GM18499 (cell line): ENCODE results near the gene PIEZO2.
"Not testable (repeated sequence)": the region's sequence is repeated elsewhere in the genome, so short reads cannot be mapped to it uniquely, and the experiment has no call there.

Experiments
- ATAC-seq: cut with Tn5 transposase; IDR thresholded peaks from one replicate; pipeline ENCODE4 v1.9.1; 2021; ENCODE audit warnings: moderate number of reproducible peaks; ENCODE audit not compliant: insufficient read depth, unreplicated experiment

Gene PIEZO2

DNA sequence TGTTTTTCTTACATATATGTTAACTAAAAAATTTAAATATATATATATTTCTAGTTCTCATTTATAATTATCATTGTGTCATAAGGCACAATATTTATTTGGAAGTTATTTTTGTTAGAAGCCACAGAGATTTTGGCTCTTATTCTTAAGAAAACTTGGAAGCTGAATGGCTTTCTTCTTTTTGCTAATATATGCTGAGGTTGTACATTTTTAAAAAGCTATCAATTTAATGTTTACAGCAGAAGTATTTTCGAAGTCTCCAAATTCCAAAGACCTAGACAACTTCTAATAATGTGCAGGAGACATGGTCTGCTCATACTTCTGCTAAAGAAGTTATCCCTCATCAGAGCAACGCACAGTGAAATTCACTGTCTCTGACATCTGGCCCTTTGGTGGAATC is 3.7 kb upstream of the PIEZO2 start:
- no peak for ATAC-seq

DNA sequence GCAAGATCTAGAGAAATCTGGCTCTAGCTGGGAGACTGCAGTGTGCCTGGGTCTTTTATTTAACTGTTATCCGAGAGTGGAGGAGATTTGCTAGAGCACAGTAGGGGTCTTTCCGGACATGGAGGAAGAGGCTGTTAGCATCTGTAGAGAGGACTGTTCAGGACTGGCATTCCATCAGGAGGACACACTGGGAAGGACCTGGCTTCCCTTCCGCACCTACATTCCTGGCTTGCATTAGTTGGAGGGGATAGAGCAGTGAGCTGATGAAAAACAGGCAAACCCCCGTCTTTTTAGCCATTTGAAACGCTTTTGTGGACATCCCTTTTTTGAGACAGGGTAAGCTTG is 874 bp upstream of the PIEZO2 start:
- ATAC-seq, result no peak

DNA sequence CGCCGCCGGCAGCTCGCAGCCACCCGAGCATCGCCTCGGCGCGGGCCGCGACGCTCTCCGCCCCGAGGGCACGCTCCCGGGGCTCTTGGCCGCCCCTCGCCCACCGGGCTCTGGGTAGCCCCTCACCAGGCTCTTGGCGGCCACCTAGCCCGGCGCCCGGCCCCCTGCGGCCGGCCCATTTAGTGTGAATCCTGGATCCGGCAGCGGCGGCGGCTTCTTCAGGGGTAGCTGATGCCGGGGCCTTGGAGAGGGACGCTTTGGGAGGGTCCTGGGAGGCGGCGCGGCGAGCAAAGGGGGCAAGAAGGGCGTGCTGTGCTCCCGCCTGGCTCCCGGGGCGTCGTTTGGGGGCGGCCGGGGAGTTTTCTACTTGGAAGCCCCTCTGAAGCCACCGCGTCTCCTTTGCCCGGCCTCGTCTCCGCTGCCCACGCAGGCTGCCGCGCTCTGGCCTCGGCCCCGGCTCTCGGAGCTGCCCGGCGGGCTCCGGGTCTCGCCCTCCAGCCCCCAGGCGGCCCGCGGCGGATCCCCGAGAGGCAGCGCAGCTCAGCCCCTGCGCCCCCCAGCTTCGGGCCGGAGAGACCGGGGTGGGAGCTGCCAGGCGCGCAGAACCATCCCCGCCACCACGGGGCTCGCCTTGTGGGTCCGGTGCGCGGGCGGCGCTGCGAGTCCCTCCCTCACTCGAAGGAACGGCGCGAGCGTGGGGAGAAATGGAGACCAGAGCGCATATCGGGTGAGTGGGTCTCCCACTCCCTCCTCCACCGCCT is 509 bp downstream of the PIEZO2 start:
- ATAC-seq, result no peak

DNA sequence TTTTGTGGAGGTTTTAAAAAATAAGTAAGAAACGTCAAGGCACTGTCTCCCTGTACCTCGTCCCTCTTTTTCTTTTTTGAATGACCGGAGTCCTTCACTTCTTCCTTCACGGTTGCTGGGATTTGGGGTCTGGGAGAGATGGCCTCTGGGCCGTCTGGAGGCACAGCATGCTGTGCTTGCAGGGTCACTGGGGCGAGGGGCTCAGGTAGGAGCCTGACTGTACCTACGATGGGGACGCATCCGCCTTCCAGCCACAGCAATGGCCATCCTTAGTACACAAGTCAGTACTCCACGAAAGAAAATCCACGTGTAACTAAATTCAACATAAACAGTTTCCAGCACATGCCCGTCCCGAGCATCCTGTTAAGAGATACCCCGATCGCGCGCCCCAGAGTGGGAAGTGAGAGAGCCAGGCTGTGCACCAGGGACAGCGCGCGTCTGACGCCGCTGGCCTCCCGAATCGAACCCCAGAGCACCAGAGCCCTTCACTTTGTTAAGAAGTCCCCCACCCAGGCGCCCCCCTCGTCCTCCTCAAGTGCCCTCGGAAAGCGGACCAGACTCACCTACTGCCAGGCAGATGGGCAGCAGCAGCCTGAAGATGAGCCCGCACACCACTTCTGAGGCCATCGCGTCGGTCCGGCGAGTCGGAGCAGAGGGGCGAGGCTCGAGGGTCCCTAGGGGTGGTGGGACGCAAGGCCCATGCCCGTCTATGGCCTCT is 1.2 kb downstream of the PIEZO2 start:
- ATAC-seq, result no peak

DNA sequence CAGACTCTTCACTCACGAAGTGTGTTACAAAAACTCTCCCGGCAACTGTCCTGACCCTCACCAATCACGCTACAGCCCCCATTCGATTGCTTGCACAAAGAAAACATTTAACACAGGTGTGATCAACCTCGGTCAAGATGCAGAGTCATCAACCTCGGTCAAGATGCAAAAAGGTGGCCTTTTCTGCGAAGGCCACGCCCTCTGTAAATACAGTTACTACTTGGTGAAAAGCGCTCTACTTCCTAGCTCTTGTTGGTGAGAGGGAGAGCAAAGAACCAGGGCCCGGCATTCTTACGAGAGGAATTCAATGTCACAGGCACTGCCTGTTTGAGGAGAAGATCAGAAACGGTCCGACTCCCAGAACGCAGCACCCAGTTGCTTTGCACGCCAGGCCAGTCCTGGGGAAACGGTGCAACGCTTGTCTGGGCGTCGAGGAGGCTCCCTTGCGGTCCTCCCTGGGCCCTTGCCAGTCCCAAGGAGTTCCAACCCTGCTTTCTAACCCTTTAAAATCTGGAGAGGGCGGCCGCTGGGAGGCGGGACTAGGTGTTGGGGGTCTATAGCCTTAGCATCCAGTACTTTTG is 1.9 kb downstream of the PIEZO2 start:
- no peak for ATAC-seq

DNA sequence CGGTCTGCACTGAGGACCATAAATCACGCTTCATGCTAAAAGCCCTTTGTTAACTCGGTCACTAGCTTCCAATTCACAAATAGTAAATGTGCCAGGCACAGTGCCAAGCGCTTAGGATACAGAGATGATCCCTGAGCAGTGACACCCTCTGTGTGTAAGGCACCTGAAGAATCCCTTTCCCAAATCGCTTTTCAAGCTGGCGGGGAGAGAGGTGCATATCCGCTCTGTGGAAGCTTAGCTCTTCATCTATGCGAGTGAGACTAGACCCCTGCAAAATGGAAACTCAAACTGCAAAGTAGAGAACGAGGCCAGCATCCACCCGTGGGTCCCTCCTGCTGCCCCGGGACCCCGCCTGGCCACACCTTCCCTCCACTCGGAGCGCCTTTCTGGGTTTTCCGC is 2.4 kb downstream of the PIEZO2 start:
- ATAC-seq, result no peak

DNA sequence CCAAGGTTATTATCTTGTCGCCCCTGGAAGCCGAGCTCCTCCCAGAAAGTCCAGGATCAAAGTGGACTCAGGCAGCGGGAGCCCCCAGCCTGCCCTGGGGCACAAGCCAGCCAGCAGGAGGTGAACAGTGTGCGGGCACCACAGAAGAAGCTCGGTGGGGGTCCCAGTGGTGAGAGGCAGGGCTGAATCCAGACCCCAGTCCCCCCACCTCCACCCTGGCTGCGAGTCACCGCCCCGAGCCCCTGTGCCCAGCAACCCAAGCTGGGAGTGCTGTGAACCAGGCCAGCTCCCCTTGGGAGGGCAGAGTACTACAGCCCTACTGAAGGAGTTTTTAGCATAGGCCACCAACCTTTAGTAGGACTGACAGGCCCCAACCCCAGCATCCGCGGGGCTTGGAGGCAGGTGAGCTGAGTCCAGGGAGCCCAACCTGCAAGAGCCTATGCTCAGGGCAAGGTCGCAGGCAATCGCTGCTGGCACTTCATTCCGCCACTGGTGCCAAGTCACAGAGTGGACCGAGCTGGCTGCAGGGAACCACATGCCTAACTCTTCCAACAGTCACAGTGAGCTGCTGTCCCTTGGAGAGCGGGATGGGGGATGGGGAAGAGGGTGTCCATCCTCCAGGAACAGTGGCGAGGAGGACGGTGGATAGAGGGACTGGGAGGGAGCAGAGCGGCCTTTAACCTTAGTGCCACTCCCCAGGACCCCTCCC is 3.0 kb downstream of the PIEZO2 start:
- no peak for ATAC-seq

DNA sequence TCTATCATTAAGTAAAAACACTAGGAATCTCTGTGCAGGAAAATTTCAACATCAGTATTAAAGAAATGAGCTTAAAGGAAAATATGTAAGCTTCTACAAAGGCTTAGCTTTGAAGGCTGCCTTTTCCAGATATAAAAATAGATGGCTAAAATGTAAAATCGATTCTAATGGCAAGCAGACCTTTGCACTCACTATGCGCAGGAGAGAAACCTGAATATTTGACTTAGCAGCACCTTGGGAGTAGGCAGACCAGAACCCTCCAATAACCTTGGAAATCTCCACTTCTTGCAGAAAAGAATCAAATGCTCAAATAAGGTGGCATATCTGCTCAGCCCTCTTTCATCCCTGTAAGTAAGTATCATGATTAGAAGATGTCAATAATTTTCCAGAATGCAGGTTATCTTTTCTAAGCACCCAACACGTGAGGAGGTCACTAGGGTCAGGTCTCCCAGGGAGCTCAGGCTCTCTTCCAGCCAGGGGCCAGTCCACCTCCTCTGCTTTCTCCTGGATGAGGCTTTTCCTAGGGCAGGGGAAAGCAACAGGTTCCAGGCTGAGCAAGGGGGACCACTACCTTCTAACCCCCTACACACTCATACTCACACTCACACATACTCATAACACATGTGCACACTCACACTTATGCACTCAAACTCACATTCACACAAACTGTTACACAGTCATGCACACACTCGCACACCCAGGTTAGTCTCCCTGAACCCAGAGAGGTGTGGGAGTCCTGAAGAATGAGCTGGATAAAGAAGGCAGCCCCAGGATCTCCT is 3.8 kb downstream of the PIEZO2 start:
- no peak for ATAC-seq

DNA sequence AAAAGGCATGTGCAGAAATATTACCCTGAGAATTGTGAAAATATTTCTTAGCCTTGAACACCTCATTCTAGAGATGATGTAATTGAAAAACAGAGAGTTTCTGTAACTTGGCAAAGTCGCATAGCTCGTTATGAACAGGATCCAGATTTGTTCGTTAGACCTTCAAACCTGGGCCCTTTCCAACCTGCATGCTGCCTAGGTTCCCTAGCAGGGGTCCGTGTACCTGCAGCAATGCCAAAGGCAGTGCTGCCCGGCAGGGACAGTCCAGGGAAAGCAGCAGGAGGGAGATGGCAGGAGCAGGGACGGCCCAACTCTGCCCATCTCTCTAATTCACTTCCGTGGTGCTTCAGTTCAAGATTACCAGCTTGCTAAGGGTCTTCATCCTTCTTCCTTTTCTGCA is 12.0 kb downstream of the PIEZO2 start:
- ATAC-seq, result no peak

DNA sequence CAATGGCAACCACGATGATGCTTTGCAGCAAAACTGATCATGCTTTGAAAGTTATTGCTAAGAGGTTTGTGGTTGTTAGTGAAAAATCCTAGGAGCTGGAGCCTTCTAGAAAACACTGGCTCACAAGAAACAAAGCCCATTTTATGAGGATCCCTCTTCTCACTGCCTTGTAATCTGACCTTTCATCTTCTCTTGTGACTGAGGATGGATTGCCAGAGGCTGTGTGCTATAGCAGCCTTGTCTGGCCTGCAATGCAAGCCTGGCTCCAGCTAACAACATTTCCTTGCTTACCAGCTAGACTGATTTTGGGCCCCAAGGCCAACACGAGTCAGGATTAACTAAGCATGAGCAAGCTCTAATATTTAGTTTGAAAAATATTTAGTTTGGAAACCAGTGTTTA is 13.1 kb downstream of the PIEZO2 start:
- no peak for ATAC-seq

DNA sequence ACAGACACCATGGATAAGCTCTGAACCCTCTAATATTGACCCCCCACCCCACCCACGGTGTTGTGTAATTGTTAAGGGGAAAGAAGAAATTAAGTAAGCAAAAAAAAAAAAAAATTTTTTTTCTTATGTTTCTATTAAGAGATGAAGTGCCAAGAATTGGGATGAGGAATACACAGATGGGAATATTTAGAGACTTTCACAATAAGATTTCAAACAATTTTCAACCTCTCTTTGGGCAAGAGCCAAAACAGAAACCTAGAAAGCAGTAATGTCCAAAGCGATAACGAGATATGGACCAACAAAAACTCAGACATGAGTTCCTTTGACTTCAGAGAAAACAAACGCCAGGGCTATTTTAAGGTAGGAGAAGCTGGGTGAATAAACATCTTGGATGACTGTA is 14.4 kb downstream of the PIEZO2 start:
- ATAC-seq, result no peak

DNA sequence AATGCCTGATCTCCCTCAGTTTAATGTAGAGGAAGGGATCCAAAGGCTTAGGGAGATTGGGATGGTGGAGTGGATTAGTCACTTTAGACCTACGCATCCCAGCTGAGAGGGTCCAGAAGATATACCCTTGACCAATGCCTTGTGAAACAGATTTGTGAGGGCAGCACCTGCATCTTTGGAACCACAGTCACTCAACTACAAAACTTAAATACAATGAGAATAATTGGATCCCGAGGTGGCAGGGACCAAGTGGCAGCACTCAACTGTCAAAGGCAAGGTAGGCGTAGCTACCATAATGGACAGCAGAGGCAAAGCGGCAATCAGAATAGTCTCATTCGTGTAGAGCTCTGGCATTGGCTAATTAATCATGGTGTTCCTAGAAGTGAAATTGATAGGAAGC is 20.3 kb downstream of the PIEZO2 start:
- ATAC-seq, result not testable (repeated sequence)

DNA sequence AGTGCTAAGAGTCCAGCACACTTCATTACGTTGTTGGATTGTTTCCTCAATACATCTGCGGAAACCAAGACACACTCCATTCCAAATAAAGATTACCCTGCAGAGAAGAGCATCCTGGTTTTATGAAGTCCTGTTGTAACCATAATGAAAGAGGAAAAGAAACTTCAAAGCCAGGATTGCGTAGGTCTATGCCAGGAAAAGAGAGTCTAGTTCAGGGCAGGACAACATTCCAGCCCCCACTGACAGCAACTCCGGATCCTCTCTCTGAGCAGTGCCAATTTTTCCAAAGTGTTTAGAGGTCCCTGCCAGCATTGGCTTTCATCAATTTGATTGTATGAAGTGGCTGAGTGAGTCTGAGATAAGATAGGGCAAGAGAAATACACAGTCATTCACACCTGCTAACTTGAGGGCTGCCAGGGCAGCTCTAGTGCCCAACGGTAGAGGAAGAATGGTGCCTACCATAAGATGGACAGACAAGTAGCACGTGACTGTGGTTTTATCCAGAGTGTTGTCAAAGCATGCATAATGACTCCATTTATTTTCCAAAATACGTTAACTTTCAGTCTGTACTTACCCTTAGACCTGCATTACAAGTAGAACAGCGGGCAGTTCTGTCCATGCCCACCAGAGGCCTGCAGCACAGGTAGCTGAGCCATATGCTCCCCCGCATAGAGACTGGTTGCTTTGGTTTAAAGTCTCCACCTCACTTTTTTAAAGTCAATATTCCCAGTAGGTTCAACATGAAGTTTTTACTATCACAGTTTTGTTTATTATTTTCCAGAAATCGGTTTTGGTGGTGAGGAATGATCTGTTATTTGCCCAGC is 23.7 kb downstream of the PIEZO2 start:
- no peak for ATAC-seq

DNA sequence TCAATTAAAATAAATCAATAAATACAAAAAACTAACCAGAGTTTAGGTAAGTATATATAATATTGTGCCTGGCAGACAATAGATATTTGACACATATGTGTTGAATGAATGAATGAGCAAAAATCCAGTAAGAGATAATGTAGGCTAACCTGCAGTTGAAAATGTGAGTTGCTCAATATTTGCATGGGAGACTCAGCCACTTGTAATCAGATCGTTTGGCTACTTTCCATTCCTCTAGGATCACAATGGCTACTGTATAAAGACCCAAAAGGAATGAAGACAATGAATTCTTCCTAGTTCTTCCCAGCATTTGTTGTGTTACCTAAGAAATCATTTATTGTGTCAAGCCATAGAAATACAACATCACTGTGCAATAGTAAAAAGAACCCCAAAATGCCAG is 25.3 kb downstream of the PIEZO2 start:
- ATAC-seq, result no peak

DNA sequence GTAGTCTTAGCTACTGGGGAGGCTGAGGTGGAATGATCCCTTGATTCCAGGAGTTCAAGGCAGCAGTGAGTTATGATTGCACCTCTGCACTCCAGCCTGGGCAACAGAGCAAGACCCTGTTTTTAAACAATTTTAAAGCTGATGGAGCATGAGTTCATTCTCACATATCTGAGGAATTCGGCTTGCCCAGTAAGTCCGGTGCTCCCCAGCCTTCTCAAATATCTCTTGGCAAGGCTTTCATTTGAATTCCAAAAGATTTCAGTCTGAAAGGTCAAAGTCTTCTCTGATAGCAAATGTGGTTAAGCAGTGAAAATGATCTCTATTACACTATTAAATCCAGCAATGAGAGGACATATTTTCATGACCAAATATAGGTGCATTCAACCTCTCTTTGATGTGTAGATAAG is 27.9 kb downstream of the PIEZO2 start:
- no peak for ATAC-seq

DNA sequence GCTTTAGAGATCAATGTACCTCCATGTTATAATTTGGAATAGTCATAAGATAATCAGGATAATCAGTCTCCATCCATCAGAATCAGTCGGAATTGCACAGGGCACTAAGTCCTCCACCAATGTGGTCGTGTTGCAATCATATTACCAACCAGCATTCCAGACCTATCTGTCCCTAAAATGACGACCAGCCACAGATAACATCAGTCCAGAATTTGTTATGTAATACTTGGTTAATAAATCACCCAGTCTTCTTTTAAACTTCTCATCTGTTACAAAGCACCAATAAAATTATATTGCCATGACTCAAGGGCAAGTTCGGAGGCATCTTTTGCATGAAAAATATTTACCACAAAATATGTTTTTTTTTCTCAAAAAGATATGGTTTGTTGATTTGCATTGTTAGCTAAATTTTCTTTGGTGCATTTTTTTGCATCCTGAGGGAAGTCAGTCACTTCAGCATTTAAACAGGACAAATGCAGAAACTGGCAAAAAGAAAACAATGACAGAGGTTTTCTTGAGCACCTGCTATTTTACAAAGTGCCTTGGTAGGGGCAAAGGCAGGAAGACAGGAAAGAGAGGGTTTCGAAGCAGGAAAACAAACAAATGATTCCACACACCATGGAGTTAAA is 29.3 kb downstream of the PIEZO2 start:
- ATAC-seq, result no peak

DNA sequence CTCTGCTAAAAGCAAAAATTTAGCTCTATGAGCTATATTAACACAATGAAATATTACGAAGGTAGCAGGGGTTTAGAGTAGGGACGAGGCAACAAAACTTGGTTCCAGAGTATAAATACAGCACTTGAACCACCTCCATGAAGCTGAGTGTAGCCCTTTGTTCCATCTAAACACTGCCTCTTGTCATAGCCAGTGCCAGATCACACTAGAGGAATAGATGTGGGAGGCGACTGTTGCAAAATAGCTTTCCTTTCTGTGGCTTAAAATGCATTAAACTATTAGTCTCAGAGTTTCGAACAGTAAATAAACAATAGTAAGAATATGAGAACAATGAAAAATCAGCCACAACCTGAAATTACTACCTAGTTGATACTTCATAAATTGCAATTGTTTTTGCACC is 29.8 kb downstream of the PIEZO2 start:
- no peak for ATAC-seq

DNA sequence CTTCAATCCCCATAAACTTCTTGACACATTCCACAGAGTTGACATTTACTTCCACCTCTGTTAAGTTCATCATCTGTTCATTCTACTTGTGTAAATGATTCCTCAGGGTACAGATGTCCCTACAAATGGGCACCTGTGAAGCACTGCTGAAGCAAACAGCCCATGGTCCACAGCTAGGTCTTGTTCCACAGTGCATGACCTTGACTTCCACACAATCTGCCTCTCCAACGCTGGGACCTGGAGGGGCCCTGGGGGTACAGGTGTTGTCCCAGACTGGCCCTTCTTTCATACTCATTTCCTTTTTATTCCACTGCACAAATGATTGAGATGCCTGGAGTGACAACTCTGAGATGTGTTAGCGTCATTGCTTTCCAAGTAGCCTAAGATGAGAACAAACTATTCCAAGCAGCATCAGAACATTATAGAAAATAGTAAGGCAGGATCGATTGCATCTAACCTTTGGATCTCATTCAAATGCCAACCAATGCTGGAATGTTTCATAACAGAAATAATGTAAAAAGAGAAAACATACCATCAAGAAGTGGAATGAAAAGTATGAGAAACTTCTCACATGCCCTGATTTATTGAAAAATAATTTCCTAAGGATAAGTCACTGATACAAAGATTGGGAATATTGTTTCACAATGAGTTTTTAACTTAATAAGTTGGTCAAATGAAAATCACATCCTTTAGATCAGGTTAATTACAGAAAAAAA is 31.2 kb downstream of the PIEZO2 start:
- no peak for ATAC-seq

DNA sequence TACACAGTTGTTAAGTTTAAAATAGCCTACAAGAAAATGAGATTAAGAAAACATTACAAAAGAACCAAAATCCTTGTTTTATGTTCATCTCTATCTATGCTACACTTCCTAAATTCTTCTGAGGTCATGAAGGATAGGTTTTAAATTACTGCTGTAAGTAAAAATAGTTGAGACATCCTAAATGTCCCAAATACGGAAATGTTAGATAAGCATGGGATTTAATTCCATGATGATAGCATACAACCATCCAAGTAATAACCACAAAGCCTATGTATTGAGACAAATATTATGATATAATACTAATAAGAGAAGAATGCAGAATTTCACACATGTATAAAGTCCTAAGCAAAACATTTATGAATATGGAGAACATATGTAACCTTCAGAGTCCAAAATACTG is 34.1 kb downstream of the PIEZO2 start:
- ATAC-seq, result no peak
